ENCODE results near the gene ARL11. TPM values are rescaled to one million over a fixed set of nuclear protein-coding genes. Genes with fewer than 3 reads are reported as not detected.
A peak's percentile ranks its signal among the peaks of the same experiment; 100 is the strongest.

The ARL11 gene
- total RNA-seq, 2 experiments from 2014 or later, result 3.5 to 4.3 TPM

- POLR2A ChIA-PET, result no interaction called here
- H3K27me3 Mint-ChIP-seq, result no peaks in the 10 kb centered on the region
- no peak overlapping the region for H3K4me3 Mint-ChIP-seq
- ATAC-seq (ENCODE audit: low read depth) (no peak), DNase-seq (no peak)
- H3K27ac Mint-ChIP-seq, result no peak overlapping the region
- H3K9me3 Mint-ChIP-seq, result no peaks in the 10 kb centered on the region
- H3K4me1 Mint-ChIP-seq, result peaks cover 13% of the 10 kb centered on the region
- peaks cover 2% of the 10 kb centered on the region for H3K36me3 Mint-ChIP-seq
These were observed 14.8 kb downstream of the ARL11 start for GRCh38 chr13:49643035-49643646.

DNA sequence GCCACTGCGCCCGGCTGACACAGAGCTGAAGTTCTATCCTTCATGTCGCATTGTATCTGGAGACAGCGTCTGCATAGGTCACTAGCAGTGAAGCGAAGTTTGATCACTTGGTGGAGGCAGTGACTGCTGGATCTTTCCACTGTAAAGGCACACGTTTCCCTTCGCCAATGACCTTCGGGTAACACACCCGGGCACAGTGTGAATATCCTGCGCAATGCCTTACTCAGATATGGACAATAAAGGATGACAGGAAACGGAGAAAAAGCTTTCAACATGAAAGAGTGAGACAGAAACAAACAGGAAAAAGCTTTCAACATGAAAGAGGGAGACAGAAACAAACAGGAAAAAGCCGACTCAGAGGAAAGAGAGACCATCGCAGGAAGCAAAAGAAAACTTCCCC is 17.1 kb downstream of the ARL11 start:
- POLR2A ChIA-PET, result no interaction called here
- H3K27me3 Mint-ChIP-seq, result no peaks in the 10 kb centered on the region
- peak overlapping the region; percentile 13 for H3K4me3 Mint-ChIP-seq
- peaks cover 2% of the 10 kb centered on the region for H3K36me3 Mint-ChIP-seq
- DNase-seq, result no peak
- H3K27ac Mint-ChIP-seq, result peak overlapping the region; percentile 3
- no peak for ATAC-seq (ENCODE audit: low read depth)
- H3K4me1 Mint-ChIP-seq, result peaks cover 13% of the 10 kb centered on the region
- H3K9me3 Mint-ChIP-seq, result no peaks in the 10 kb centered on the region

GRCh38 chr13:49646688-49647087 is 18.4 kb downstream of the ARL11 start:
- DNase-seq (no peak), ATAC-seq (ENCODE audit: low read depth) (no peak)
- Mint-ChIP-seq H3K36me3 (peaks cover 2% of the 10 kb centered on the region), H3K27ac (no peak overlapping the region), H3K4me1 (peaks cover 13% of the 10 kb centered on the region), H3K27me3 (no peaks in the 10 kb centered on the region), H3K4me3 (no peak overlapping the region), H3K9me3 (no peaks in the 10 kb centered on the region)
- POLR2A ChIA-PET, result no interaction called here

DNA sequence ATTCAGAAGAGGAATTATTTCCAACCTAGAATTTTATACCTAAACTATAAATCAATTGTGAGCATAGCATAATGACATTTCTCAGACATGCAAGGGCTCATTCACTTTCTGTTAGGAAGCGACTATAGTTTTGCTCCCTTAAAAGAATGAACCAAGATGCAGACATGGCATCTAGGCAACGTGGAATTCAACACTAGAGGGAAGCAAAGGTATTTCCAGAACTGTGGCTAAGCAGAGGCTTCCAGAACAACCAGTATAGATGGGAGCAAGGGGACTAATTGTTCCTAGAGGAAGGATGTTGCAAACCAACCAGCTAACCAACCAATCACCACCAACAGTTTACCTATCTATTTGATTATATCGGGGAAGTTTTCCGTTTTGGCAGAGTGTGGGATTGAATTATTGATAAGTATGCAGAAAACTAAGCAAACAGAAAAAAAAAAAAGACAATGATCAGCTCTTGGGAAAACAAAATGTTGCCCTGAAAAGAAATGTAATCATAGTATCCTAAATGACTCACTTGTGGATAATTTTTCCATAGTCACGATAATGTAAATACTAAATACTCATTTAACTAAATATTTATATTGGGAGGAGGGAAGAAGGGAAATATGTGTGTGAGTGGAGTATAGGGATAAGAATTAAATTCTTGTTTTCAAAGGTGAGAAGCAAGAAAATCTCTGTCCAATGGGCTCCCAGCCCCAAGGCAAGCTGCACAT is 21.1 kb downstream of the ARL11 start:
- POLR2A ChIA-PET, result no interaction called here
- Mint-ChIP-seq H3K4me1 (peaks cover 7% of the 10 kb centered on the region), H3K27me3 (no peaks in the 10 kb centered on the region), H3K9me3 (no peaks in the 10 kb centered on the region), H3K4me3 (no peak overlapping the region), H3K27ac (no peak overlapping the region), H3K36me3 (peaks cover 2% of the 10 kb centered on the region)
- ATAC-seq (ENCODE audit: low read depth) (no peak), DNase-seq (no peak)

- ATAC-seq (ENCODE audit: low read depth) (no peak), DNase-seq (no peak)
- Mint-ChIP-seq H3K27ac (no peak overlapping the region), H3K4me1 (peaks cover 5% of the 10 kb centered on the region), H3K36me3 (peaks cover 2% of the 10 kb centered on the region), H3K4me3 (no peak overlapping the region), H3K9me3 (no peaks in the 10 kb centered on the region), H3K27me3 (no peaks in the 10 kb centered on the region)
- POLR2A ChIA-PET, result interaction anchor here (1.0 kb wide), 1 partner anchor 12 kb away, joined by 4 read pairs; no protein-coding TSS in a partner anchor
These were observed 21.6 kb downstream of the ARL11 start for GRCh38 chr13:49649963-49650312.

DNA sequence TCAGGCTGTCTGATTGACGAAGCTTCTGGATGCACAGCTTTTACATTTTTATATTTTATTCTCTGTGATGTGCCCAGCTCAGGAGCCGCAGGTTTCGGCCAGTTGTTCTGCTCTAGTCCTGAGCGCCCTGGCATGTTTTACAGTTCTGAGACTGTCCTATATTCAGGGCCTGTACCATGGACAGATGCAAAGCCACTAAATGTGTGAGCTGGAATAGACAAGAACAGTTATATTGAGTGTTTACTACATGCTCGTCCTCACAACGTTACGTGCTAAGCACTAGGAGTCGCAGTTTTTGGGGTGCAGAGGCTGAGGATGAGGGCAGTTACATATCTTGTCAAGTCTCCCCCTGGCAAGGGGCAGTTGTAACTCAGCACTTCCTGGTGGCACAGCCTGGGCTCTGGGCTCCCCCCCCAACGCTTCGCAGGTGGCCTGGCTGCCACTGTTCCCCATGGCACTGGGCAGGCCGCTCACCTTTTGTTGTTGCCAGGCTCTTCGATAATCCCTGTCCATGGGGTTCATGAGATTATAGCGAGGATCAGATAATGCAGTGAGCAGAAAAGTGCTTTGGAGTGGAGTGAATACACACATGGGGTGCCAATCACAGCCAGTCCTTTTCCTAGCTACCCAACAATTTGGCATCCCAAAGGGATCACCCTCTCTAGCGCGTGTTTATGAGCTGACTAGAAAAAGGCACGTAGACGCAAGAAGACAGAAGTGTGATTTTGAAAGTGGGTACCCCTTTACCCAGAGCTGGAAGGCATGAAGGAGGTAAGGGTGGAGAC is 23.5 kb downstream of the ARL11 start:
- H3K27ac Mint-ChIP-seq, result no peak overlapping the region

GRCh38 chr13:49652355-49653305 is 24.3 kb downstream of the ARL11 start:
- POLR2A ChIA-PET, result no interaction called here
- H3K27me3 Mint-ChIP-seq, result no peaks in the 10 kb centered on the region
- no peaks in the 10 kb centered on the region for H3K4me1 Mint-ChIP-seq
- no peak overlapping the region for H3K27ac Mint-ChIP-seq
- peaks cover 2% of the 10 kb centered on the region for H3K36me3 Mint-ChIP-seq
- no peak overlapping the region for H3K4me3 Mint-ChIP-seq
- DNase-seq (no peak), ATAC-seq (ENCODE audit: low read depth) (peak; percentile 54)
- H3K9me3 Mint-ChIP-seq, result no peaks in the 10 kb centered on the region

More for the DNA sequence above, 23.5 kb downstream of the ARL11 start:
- Mint-ChIP-seq H3K27me3 (no peaks in the 10 kb centered on the region), H3K4me1 (no peaks in the 10 kb centered on the region), H3K4me3 (no peak overlapping the region), H3K36me3 (peaks cover 2% of the 10 kb centered on the region), H3K9me3 (no peaks in the 10 kb centered on the region)
- no peak for ATAC-seq (ENCODE audit: low read depth)
- no peak for DNase-seq
- POLR2A ChIA-PET, result no interaction called here

- Mint-ChIP-seq H3K9me3 (no peaks in the 10 kb centered on the region), H3K36me3 (peaks cover 2% of the 10 kb centered on the region), H3K27me3 (no peaks in the 10 kb centered on the region), H3K4me3 (no peak overlapping the region), H3K4me1 (no peaks in the 10 kb centered on the region), H3K27ac (no peak overlapping the region)
- ATAC-seq (ENCODE audit: low read depth) (no peak), DNase-seq (no peak)
- POLR2A ChIA-PET, result no interaction called here
These were observed 25.2 kb downstream of the ARL11 start for GRCh38 chr13:49653478-49653877.

DNA sequence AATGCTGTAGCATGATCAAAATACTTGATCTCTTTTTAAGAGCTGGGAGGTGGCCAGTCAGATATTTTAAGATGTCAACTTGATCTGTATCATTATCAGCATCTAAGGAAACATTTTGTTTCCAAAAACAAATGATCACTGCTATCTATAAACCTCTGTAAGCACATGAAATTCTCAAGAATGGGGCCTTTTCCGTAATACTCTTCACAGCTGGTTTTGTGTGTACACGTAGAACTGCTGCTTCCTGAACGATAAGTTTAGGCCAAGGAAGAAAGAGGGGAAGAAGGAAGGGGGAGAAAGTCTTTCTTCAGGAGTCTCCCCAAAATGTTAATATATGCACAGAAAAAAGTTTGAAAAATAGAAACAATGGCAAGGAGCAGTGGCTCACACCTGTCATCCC is 25.7 kb downstream of the ARL11 start:
- POLR2A ChIA-PET, result no interaction called here
- Mint-ChIP-seq H3K4me1 (no peaks in the 10 kb centered on the region), H3K27ac (no peak overlapping the region), H3K36me3 (peaks cover 2% of the 10 kb centered on the region), H3K4me3 (no peak overlapping the region), H3K27me3 (no peaks in the 10 kb centered on the region), H3K9me3 (no peaks in the 10 kb centered on the region)
- ATAC-seq (ENCODE audit: low read depth), result no peak
- no peak for DNase-seq

DNA sequence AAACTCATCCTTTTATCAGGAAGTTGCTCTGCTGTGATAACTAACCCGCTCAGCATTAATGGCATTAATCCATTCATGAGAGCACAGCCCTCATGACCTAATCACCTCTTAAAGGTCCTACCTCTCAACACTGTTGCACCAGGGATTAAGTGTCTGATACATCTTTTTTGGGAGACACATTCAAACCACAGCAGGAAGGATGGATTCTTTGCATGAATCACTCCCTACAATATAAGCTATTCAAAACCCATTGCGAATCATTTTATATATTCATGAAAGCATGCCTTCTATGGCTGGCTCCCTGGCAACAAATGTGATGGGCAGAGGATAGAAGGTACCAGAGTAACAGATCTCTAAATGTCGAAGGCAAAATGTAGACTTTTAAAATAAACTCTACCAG is 27.6 kb downstream of the ARL11 start:
- ATAC-seq (ENCODE audit: low read depth), result no peak
- H3K9me3 Mint-ChIP-seq, result no peaks in the 10 kb centered on the region
- peaks cover 8% of the 10 kb centered on the region for H3K36me3 Mint-ChIP-seq
- no peak for DNase-seq
- POLR2A ChIA-PET, result no interaction called here
- no peak overlapping the region for H3K27ac Mint-ChIP-seq
- no peak overlapping the region for H3K4me3 Mint-ChIP-seq
- H3K27me3 Mint-ChIP-seq, result no peaks in the 10 kb centered on the region
- no peaks in the 10 kb centered on the region for H3K4me1 Mint-ChIP-seq

GRCh38 chr13:49657241-49657641 is 28.9 kb downstream of the ARL11 start:
- DNase-seq (no peak), ATAC-seq (ENCODE audit: low read depth) (no peak)
- Mint-ChIP-seq H3K4me1 (no peaks in the 10 kb centered on the region), H3K4me3 (no peak overlapping the region), H3K9me3 (no peaks in the 10 kb centered on the region), H3K27me3 (no peaks in the 10 kb centered on the region), H3K36me3 (peaks cover 8% of the 10 kb centered on the region), H3K27ac (no peak overlapping the region)
- POLR2A ChIA-PET, result no interaction called here

DNA sequence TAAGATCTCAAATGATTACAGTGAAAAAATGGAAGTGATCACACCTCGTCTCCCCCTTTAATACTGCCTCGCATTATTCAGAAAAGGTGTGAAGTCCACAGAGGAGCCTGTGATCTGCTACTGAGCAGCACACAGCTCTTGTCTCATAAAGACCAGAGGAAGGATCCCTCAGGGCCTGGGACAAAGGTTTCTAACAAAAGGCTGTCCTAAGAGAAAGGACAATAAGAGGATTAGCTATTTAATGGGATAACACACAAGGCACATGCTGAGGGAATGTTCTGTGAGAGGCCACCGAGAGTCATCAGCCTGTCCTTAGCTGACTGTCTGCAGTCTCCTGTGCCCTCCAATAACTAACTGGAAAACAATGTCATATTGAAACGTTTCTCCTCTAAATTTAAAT is 36.3 kb downstream of the ARL11 start:
- POLR2A ChIA-PET, result no interaction called here
- no peak overlapping the region for H3K27ac Mint-ChIP-seq
- H3K27me3 Mint-ChIP-seq, result no peaks in the 10 kb centered on the region
- H3K4me1 Mint-ChIP-seq, result no peaks in the 10 kb centered on the region
- no peak for DNase-seq
- no peak overlapping the region for H3K4me3 Mint-ChIP-seq
- peaks cover 16% of the 10 kb centered on the region for H3K36me3 Mint-ChIP-seq
- H3K9me3 Mint-ChIP-seq, result no peaks in the 10 kb centered on the region
- ATAC-seq (ENCODE audit: low read depth), result no peak

DNA sequence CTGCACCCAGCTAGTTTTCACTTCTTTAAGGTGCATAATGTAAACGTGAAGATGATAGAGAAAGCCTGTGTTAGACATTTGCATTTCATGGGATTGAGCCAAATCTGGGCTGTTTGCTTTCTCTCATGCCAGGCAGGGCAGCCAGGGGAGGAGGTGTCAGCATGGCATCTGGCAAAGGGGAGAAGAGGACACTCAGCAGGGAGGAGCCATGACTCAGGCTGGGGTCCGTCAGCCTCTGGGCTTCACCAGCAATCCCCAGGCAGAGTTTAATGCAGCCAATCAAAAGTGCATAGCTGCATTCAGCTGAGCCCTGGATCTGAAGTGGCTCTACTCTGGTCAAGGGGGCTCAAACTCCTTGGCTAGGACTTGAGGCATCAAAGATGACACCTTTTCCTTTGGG is 39.5 kb downstream of the ARL11 start:
- no peak for DNase-seq
- Mint-ChIP-seq H3K4me1 (peaks cover 2% of the 10 kb centered on the region), H3K9me3 (no peaks in the 10 kb centered on the region), H3K27ac (no peak overlapping the region), H3K36me3 (peaks cover 12% of the 10 kb centered on the region), H3K27me3 (no peaks in the 10 kb centered on the region), H3K4me3 (no peak overlapping the region)
- ATAC-seq (ENCODE audit: low read depth), result no peak
- POLR2A ChIA-PET, result no interaction called here

Data from activated naive CD8-positive, alpha-beta T cell treated with anti-CD3 and anti-CD28 coated beads, Interleukin-2, amount 10 ng/mL, durations not matched to agents 7 days and 5 days (primary cell).